GM18858 (cell line): ENCODE data around the gene UBE2Q1.

ENCODE experiments used
- ATAC-seq: cut with Tn5 transposase; IDR thresholded peaks from one replicate; pipeline ENCODE4 v1.9.1; 2021; ENCODE audit not compliant: unreplicated experiment

Gene UBE2Q1

GRCh38 chr1:154512760-154513159 is 45.7 kb downstream of the UBE2Q1 start:
- ATAC-seq, result no peak

GRCh38 chr1:154503898-154504297 is 54.6 kb downstream of the UBE2Q1 start:
- ATAC-seq, result no peak

- no peak for ATAC-seq
Observed at GRCh38 chr1:154502744-154503115, 55.7 kb downstream of the UBE2Q1 start.

GRCh38 chr1:154502066-154502743 is 56.3 kb downstream of the UBE2Q1 start, which contains the start of the genes SHE and TDRD10:
Gene SHE, minus strand, starts transcription at chr1:154502412. Its CDS starts 386 bp downstream, at chr1:154502026.
Gene TDRD10, plus strand, starts transcription at chr1:154502219. Its CDS starts 4,685 bp downstream, at chr1:154506904.
- ATAC-seq, result no peak

- no peak for ATAC-seq
Observed at GRCh38 chr1:154501423-154502065, 56.9 kb downstream of the UBE2Q1 start.

GRCh38 chr1:154500533-154500932 is 57.9 kb downstream of the UBE2Q1 start:
- no peak for ATAC-seq

- no peak for ATAC-seq
Observed at GRCh38 chr1:154499446-154499845, 59.0 kb downstream of the UBE2Q1 start.
